HG03460 (cell line): ENCODE data around the gene ARHGEF40.

Experiments used
- ATAC-seq: cut with Tn5 transposase; IDR thresholded peaks from one replicate; pipeline ENCODE4 v1.9.1; 2021; ENCODE audit not compliant: unreplicated experiment

The ARHGEF40 gene

GRCh38 chr14:21070083-21070609 lies at the start of gene ARHGEF40:
Gene ARHGEF40, plus strand, starts transcription at chr14:21070304. Its CDS starts 93 bp downstream, at chr14:21070397.
- ATAC-seq, result no peak

- no peak for ATAC-seq
Measured at GRCh38 chr14:21020977-21021545, 49.0 kb upstream of the ARHGEF40 start.

GRCh38 chr14:21022686-21023085 lies 47.4 kb upstream of the ARHGEF40 start:
- no peak for ATAC-seq

GRCh38 chr14:21023174-21023573 lies 46.9 kb upstream of the ARHGEF40 start:
- no peak for ATAC-seq

- ATAC-seq, result no peak
Measured at GRCh38 chr14:21023817-21024584, 46.1 kb upstream of the ARHGEF40 start.

GRCh38 chr14:21024585-21025370 lies 45.3 kb upstream of the ARHGEF40 start, which contains the start of gene NDRG2:
Gene NDRG2, minus strand, starts transcription at chr14:21025061. Its CDS starts 1,746 bp downstream, at chr14:21023315.
- ATAC-seq, result no peak

- ATAC-seq, result no peak
Measured at GRCh38 chr14:21025371-21026273, 44.5 kb upstream of the ARHGEF40 start.

GRCh38 chr14:21026274-21026987 lies 43.7 kb upstream of the ARHGEF40 start:
- no peak for ATAC-seq

GRCh38 chr14:21026988-21027315 lies 43.2 kb upstream of the ARHGEF40 start:
- no peak for ATAC-seq

- ATAC-seq, result no peak
Measured at GRCh38 chr14:21029917-21030316, 40.2 kb upstream of the ARHGEF40 start, which contains the start of gene TPPP2. Gene TPPP2, plus strand, starts transcription at chr14:21030217. Its CDS starts 365 bp downstream, at chr14:21030582.

- no peak for ATAC-seq
Measured at GRCh38 chr14:21030531-21030930, 39.6 kb upstream of the ARHGEF40 start.

- ATAC-seq, result no peak
Measured at GRCh38 chr14:21032326-21033132, 37.6 kb upstream of the ARHGEF40 start.

GRCh38 chr14:21033133-21033698 lies 36.9 kb upstream of the ARHGEF40 start:
- no peak for ATAC-seq

GRCh38 chr14:21034707-21035106 lies 35.4 kb upstream of the ARHGEF40 start, which contains the start of gene RNASE13:
Gene RNASE13, minus strand, starts transcription at chr14:21034807. Its CDS starts 519 bp downstream, at chr14:21034288.
- no peak for ATAC-seq

GRCh38 chr14:21036751-21037150 lies 33.4 kb upstream of the ARHGEF40 start:
- no peak for ATAC-seq

- no peak for ATAC-seq
Measured at GRCh38 chr14:21037156-21037555, 32.9 kb upstream of the ARHGEF40 start.

- ATAC-seq, result no peak
Measured at GRCh38 chr14:21038441-21039422, 31.4 kb upstream of the ARHGEF40 start.
